ENCODE data around the gene HIP1.

HIP1 gene

DNA sequence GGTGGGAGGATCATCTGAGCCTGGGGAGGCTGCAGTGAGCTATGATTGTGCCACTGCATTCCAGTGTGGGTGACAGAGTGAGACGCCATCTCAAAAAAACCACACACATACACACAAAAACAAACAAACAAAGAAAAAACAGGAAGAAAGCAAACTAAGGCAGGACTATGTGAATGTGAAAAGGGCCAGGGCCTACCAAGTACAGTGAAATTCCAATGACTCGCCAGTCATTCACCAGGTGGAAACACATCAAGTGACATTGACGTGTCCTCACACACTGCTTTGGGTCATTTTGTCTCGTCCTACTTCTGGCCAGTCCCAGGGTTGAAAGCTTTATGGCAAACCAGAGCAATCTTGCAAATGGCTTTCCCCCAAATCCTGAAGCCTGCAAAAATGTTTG is 79.9 kb downstream of the HIP1 start:
- no peak overlapping the region for H3K4me3 ChIP-seq (ENCODE audit: low read depth, low read length)
- ChIA-PET CTCF (no interaction called here), POLR2A (no interaction called here)
- DNase-seq (ENCODE audit: low read depth, low spot score) = no peak
- no peak for TF ChIP-seq CTCF (IDR thresholded peaks at IDR 0.05; ENCODE audit: insufficient read depth, low read length, missing control alignments)

GRCh38 chr7:75658369-75658768 is 80.4 kb downstream of the HIP1 start:
- POLR2A ChIA-PET = no interaction called here
- DNase-seq (ENCODE audit: low read depth, low spot score) = no peak

GRCh38 chr7:75657866-75658265 is 80.9 kb downstream of the HIP1 start:
- TF ChIP-seq CTCF (IDR thresholded peaks at IDR 0.05; ENCODE audit: insufficient read depth, low read length, missing control alignments) = no peak
- ChIA-PET CTCF (no interaction called here), POLR2A (no interaction called here)
- DNase-seq (ENCODE audit: low read depth, low spot score) = no peak
- H3K4me3 ChIP-seq (ENCODE audit: low read depth, low read length) = no peak overlapping the region

More at GRCh38 chr7:75658369-75658768, 80.4 kb downstream of the HIP1 start:
- CTCF ChIA-PET = no interaction called here
- no peak overlapping the region for H3K4me3 ChIP-seq (ENCODE audit: low read depth, low read length)
- no peak for TF ChIP-seq CTCF (IDR thresholded peaks at IDR 0.05; ENCODE audit: insufficient read depth, low read length, missing control alignments)

GRCh38 chr7:75656740-75657139 is 82.0 kb downstream of the HIP1 start:
- CTCF ChIA-PET = no interaction called here
- TF ChIP-seq CTCF (IDR thresholded peaks at IDR 0.05; ENCODE audit: insufficient read depth, low read length, missing control alignments) = no peak
- DNase-seq (ENCODE audit: low read depth, low spot score) = no peak
- POLR2A ChIA-PET = no interaction called here
- no peak overlapping the region for H3K4me3 ChIP-seq (ENCODE audit: low read depth, low read length)

- no peak overlapping the region for H3K4me3 ChIP-seq (ENCODE audit: low read depth, low read length)
- ChIA-PET POLR2A (no interaction called here), CTCF (no interaction called here)
- TF ChIP-seq CTCF (IDR thresholded peaks at IDR 0.05; ENCODE audit: insufficient read depth, low read length, missing control alignments) = no peak
- no peak for DNase-seq (ENCODE audit: low read depth, low spot score)
Observed at GRCh38 chr7:75655536-75655935, 83.2 kb downstream of the HIP1 start.

GRCh38 chr7:75654855-75655254 is 83.9 kb downstream of the HIP1 start:
- POLR2A ChIA-PET = no interaction called here
- no peak for DNase-seq (ENCODE audit: low read depth, low spot score)
- H3K4me3 ChIP-seq (ENCODE audit: low read depth, low read length) = no peak overlapping the region
- no peak for TF ChIP-seq CTCF (IDR thresholded peaks at IDR 0.05; ENCODE audit: insufficient read depth, low read length, missing control alignments)
- CTCF ChIA-PET = no interaction called here

All from AG04449 (cell line).